ENCODE results near the gene CCNE1. TPM values are rescaled to one million over a fixed set of nuclear protein-coding genes. Genes with fewer than 3 reads are reported as not detected.

CCNE1 gene
- total and polyA plus RNA-seq, 2 experiments from 2014 or later: 26.1 to 38.3 TPM

- TF ChIP-seq ZNF462 (CRISPR knock-in tag; IDR thresholded peaks at IDR 0.05) (no peak), STAT1 (IDR thresholded peaks at IDR 0.05; ENCODE audit: unreplicated experiment) (no peak), EZH2 (IDR thresholded peaks at IDR 0.05; ENCODE audit: low read depth, unreplicated experiment) (no peak), CTCF (conservative IDR thresholded peaks at IDR 0.05; ENCODE audit: low read depth in 2 of 2) (no peak), REST (IDR thresholded peaks at IDR 0.05; ENCODE audit: unreplicated experiment) (no peak), EZH2phosphoT487 (IDR thresholded peaks at IDR 0.05; ENCODE audit: unreplicated experiment) (no peak), CREB1 (CRISPR knock-in tag; IDR thresholded peaks at IDR 0.05; ENCODE audit: low read depth) (no peak), NANOG (IDR thresholded peaks at IDR 0.05; ENCODE audit: borderline replicate concordance) (no peak), ZNF114 (CRISPR knock-in tag; IDR thresholded peaks at IDR 0.05) (no peak)
- TF ChIP-seq, protein P1, sequence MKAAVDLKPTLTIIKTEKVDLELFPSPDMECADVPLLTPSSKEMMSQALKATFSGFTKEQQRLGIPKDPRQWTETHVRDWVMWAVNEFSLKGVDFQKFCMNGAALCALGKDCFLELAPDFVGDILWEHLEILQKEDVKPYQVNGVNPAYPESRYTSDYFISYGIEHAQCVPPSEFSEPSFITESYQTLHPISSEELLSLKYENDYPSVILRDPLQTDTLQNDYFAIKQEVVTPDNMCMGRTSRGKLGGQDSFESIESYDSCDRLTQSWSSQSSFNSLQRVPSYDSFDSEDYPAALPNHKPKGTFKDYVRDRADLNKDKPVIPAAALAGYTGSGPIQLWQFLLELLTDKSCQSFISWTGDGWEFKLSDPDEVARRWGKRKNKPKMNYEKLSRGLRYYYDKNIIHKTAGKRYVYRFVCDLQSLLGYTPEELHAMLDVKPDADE (IDR thresholded peaks at IDR 0.05): no peak
Observed at GRCh38 chr19:29812881-29813275, 1.1 kb downstream of the CCNE1 start (continued).
